ENCODE measurements around the gene TLE4.
"Not testable (repeated sequence)": the region's sequence is repeated elsewhere in the genome, so short reads cannot be mapped to it uniquely, and the experiment has no call there.

The TLE4 gene

DNA sequence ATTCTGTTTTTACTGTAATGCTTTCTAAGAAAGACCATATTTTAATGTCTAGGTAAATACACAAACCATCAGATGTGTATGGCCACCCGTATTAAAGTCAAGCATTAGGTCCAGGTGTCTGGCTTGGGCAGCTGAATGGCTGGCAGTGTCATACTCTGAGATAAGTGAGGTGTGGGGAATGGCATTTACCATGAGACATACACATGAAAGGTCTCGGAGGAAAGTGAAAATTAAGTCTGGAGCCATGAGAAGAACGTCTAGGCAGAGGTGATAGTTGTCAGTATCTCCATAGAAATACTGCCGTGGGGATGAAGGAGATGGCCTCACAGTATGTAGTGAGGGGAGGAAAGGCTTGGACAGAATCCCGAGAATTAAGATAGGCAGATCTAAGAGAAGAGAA is 164.3 kb downstream of the TLE4 start:
- DNase-seq (ENCODE audit: low read depth) = no peak
- TF ChIP-seq CTCF (IDR thresholded peaks at IDR 0.05; ENCODE audit: control insufficient read depth, insufficient read depth, low read depth, low read length, missing control alignments) = no peak
- H3K4me3 ChIP-seq (ENCODE audit: control insufficient read depth, low read depth, low read length) = no peak overlapping the region

GRCh38 chr9:79741381-79741780 is 169.6 kb downstream of the TLE4 start:
- TF ChIP-seq CTCF (IDR thresholded peaks at IDR 0.05; ENCODE audit: control insufficient read depth, insufficient read depth, low read depth, low read length, missing control alignments) = no peak
- DNase-seq (ENCODE audit: low read depth) = no peak

GRCh38 chr9:79742110-79742721 is 170.5 kb downstream of the TLE4 start:
- no peak for DNase-seq (ENCODE audit: low read depth)
- no peak for TF ChIP-seq CTCF (IDR thresholded peaks at IDR 0.05; ENCODE audit: control insufficient read depth, insufficient read depth, low read depth, low read length, missing control alignments)
- no peak overlapping the region for H3K4me3 ChIP-seq (ENCODE audit: control insufficient read depth, low read depth, low read length)

More at GRCh38 chr9:79741381-79741780, 169.6 kb downstream of the TLE4 start:
- H3K4me3 ChIP-seq (ENCODE audit: control insufficient read depth, low read depth, low read length) = no peak overlapping the region

GRCh38 chr9:79744521-79744920 is 172.8 kb downstream of the TLE4 start:
- no peak for DNase-seq (ENCODE audit: low read depth)
- no peak for TF ChIP-seq CTCF (IDR thresholded peaks at IDR 0.05; ENCODE audit: control insufficient read depth, insufficient read depth, low read depth, low read length, missing control alignments)
- no peak overlapping the region for H3K4me3 ChIP-seq (ENCODE audit: control insufficient read depth, low read depth, low read length)

- no peak overlapping the region for H3K4me3 ChIP-seq (ENCODE audit: control insufficient read depth, low read depth, low read length)
- DNase-seq (ENCODE audit: low read depth) = no peak
- no peak for TF ChIP-seq CTCF (IDR thresholded peaks at IDR 0.05; ENCODE audit: control insufficient read depth, insufficient read depth, low read depth, low read length, missing control alignments)
Observed at GRCh38 chr9:79745752-79746336, 174.1 kb downstream of the TLE4 start.

- not testable (repeated sequence) for H3K4me3 ChIP-seq (ENCODE audit: control insufficient read depth, low read depth, low read length); DNase-seq (ENCODE audit: low read depth)
Observed at GRCh38 chr9:79751895-79752466, 180.2 kb downstream of the TLE4 start.

DNA sequence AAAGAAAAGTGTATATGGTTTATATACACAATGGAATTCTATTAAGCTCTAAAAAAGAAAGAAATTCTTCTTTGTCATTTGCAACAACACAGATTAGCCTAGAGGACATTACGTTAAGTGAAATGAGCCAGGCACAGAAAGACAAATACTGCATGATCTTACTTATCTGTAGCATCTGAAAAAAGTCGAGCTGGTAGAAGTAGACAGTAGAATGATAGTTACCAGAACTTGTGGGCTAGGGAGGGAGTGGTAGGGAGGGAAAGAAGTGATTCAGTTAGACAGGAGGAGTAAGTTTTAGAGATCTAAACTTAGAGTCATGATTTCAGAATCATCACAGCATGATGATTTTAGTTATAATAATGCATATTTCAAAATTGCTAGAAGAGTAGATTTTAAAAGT is 184.6 kb downstream of the TLE4 start:
- DNase-seq (ENCODE audit: low read depth) = no peak
- no peak overlapping the region for H3K4me3 ChIP-seq (ENCODE audit: control insufficient read depth, low read depth, low read length)
- TF ChIP-seq CTCF (IDR thresholded peaks at IDR 0.05; ENCODE audit: control insufficient read depth, insufficient read depth, low read depth, low read length, missing control alignments) = no peak

All from AG09309 (cell line).